Femur (tissue), 1 donor: Measurements from ENCODE around the gene ATG4A.

Source experiments
- DNase-seq: peaks from one replicate; pipeline ENCODE4 v3.0.0-alpha.2; 2017

ATG4A gene

GRCh38 chrX:108123591-108124366 is 32.2 kb downstream of the ATG4A start:
- no peak for DNase-seq

- DNase-seq = no peak
Observed at GRCh38 chrX:108126661-108127060, 35.1 kb downstream of the ATG4A start.

GRCh38 chrX:108127152-108127551 is 35.6 kb downstream of the ATG4A start:
- DNase-seq = no peak

DNA sequence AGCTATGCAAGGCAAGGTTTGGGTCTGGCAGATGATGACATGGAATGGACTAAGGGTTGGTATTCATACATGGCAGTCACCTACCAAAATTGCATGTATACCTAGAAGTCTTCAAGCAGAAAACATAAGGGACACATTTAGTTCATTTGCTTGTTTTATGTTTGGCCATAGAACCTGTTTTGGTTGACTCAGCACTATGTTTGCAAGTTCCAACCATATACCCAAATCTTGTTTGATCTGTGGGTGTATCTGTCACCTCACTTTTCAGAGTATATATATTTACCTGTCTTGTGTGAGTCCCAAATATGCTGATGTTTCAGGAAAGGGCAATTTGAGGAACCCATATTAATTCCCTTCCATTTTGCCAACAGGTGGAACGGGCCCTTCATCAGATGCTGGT is 39.3 kb downstream of the ATG4A start:
- no peak for DNase-seq

DNA sequence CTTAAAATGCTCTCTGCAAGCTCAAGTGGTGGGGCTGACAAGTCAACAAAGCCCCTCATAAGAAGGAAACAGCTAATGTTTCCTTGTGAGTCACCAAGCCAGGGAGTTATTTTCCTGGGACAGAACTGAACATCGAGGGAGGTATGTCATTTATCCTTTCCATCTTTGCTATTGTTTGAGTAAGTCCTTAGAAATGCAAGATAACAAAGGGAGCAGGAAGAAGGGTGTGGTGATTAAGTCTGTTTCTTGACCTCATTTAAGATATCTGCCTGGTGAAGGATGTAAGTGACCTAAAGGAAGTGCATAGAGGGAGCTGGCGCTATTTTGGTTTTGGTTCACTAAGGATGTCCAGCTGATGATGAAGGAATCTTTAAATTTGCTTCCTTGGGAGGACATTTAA is 39.9 kb downstream of the ATG4A start:
- DNase-seq = no peak

GRCh38 chrX:108132034-108132433 is 40.5 kb downstream of the ATG4A start:
- no peak for DNase-seq

GRCh38 chrX:108132876-108133275 is 41.3 kb downstream of the ATG4A start:
- no peak for DNase-seq

GRCh38 chrX:108134724-108135123 is 43.1 kb downstream of the ATG4A start:
- no peak for DNase-seq

DNA sequence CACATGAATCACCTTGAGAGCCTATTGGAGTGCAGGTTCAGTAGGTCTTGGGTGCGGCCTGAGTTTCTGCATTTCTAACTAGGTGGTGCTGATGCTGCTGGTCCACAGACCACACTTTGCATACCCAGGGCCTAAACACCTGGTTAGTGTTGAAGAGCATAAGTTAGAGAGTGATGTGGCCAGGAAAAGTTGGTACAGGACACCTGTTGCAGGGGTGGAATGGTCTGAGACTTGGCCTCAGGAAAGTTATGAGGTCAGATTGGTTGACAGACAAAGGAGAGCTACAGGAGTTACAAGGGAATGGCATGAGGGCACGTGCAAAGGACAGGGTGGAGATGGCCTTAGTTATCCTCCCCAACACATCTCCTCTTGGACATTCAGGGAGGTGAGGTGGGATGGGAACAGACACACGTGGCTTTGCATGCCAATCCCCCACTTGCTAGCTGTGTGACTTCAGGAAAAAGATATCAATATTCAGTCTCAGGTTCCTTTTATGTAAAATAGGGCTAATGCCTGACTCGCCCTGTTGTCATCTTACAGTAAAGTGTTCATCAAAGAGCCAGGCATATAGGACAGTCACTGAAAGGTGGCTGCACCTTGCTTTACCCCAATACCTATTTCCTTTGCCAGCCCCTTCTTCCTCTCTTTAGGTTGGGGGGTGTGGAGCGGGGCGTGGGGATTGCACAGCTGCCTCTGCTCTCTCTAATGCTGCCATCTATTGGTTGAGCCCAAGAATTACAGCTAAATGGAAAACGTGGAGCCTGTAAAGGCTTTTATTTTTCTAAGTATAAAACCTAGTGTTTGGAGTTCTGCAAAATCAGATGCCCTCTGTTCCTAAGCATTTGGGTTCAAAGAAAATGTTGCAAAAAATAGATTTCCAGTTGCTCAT is 47.5 kb downstream of the ATG4A start:
- DNase-seq = no peak

DNA sequence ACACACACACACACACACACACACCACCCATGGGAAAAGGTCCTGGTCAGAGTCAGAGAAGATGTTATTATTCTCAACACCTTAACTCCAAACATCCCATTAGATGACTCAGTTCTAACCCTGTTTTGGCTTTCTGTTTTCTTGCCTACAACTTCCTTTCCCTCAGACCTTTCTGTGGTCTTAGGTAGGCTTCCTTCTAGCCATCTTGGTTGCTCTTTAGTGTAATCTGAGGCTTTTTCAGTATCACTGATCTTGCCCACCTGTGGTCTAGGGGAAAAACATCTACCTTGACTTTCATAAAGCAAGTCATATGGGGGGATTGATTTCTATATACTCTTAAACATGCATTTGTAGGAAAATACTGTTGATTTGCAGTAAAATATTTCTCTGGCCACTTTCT is 56.9 kb downstream of the ATG4A start:
- no peak for DNase-seq

DNA sequence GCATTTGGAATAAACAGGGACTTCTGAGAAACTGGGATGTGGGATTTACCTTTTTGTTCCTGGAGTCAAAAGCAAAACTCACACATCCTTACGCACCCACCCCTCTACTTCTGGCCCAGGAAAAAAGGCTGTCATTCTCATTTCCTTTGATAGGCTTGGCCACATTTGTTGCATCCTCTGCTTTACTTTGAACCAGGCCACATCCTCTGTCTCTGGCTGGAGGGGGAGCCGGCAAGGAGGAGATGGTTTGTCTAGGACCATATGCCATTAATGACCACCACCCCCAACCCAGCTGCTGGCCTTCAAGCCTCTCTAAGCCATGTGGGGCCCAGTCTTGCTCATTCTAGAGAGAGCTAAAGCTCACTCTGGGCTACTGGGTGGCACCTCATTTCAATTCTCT is 64.5 kb downstream of the ATG4A start:
- DNase-seq = no peak

- no peak for DNase-seq
Observed at GRCh38 chrX:108156934-108157466, 65.4 kb downstream of the ATG4A start.

GRCh38 chrX:108157628-108158027 is 66.0 kb downstream of the ATG4A start:
- DNase-seq = no peak

GRCh38 chrX:108159028-108159670 is 67.6 kb downstream of the ATG4A start:
- no peak for DNase-seq

GRCh38 chrX:108160309-108160708 is 68.7 kb downstream of the ATG4A start:
- no peak for DNase-seq

DNA sequence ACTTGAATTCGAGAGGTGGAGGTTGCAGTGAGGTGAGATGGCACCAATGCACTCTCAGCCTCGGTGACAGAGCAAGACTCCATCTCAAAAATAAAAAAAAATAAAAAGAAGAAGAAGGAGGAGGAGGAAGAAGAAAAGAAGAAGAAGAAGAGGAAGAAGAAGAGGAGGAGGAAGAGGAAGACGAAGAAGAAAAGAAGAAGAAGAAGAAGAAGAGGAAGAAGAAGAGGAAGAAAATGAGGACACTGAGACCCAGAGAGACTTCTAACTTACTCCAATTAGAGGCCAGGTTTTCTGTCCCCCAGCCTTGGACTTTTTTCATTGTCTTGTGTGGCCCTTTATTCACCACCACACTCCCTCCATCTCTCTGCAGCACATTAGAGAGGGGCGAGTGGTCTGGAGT is 70.7 kb downstream of the ATG4A start:
- no peak for DNase-seq

DNA sequence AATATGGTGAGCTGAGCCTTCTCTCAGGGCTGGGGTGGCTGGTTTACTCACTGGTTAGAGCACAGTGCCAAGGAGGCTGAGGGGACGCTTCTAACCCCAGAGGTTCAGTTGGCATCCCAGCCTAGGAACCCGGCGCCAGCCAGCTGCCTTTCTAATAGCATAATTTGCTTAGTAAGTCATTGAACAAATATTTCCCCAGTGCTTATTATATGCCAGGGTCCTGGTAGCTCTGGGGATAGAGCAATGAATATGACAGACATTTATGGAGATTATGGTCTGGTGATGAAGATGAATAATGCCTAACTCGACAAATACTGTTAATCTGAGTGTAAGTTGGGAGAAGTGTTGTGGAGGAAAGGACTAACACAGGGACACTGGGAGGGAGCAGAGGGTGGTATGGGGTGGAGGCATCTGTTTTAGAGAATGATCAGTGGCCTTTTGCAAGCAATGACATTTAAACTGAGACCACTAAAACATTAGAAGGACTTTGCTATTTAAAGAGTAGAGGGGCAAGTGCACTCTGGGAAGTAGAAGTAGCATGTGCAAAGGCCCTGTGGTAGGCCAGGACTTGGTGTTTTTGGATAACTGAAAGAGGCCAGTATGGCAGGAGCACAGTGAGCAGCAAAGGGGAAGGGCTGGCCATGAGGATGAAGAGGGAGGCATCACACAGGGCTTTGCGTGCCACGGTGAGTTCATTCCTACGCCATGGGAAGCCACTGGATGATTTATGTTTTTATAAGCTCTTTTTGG is 71.9 kb downstream of the ATG4A start:
- no peak for DNase-seq

DNA sequence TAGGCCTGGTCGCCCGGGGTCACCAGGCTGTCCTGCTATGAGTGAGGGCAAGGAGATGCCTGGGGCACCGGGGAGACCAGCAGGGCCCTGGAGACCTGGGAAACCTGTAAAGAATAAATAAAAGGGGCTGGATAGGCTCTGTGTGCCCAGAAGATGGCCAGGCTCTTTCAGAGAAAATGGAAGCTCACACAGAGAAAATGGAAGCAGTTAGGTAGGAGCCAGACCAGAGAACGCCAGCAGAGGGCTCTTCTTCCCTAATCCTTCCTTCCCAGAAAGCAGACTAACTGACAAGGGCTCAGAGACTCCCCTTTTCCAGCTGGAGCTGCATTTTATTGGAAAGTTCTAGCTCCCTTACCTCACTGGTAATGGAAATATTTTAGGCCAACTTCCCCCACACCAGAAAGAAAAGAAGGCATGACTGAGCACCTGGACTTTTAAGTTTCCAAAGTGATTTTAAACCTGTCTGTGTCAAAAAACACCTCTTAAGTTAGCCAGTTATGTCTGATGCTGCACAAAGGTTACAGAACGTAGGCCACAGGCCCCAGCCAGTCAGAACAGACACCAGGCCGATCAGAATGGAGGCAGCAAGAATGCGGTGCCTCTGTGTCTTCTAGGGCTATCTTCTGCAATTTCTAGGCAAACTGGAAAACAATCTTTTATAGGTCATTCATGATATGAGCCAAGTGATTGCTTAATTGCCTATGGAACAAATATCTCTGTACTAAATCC is 74.0 kb downstream of the ATG4A start:
- DNase-seq = peak; percentile 34

DNA sequence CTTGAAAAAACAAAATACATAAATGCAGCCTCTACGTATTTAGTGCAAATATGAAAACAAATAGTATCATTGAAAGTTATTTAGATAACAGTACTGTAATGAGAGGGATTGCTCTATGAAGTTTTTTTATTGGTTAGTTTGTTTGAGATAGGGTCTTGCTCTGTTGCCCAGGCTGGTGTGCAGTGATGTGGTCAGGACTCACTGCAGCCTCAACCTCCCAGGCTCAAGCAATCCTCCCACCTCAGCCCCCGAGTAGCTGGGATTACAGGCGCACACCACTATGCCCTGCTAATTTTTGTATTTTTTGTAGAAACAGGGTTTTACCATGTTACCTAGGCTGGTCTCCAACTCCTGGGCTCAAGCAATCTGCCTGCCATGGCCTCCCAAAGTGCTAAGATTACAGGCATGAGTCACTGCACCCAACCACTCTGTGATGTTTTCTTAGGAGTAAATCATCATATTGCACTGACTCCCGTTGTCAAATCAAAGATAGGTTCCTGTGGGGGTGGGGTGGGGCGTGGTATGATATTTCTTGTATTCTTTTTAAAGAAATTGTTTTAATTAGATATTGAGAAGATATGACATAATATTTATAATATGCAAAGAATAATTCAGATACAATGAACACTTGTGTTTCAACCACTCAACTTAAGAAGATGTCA is 75.8 kb downstream of the ATG4A start:
- no peak for DNase-seq

DNA sequence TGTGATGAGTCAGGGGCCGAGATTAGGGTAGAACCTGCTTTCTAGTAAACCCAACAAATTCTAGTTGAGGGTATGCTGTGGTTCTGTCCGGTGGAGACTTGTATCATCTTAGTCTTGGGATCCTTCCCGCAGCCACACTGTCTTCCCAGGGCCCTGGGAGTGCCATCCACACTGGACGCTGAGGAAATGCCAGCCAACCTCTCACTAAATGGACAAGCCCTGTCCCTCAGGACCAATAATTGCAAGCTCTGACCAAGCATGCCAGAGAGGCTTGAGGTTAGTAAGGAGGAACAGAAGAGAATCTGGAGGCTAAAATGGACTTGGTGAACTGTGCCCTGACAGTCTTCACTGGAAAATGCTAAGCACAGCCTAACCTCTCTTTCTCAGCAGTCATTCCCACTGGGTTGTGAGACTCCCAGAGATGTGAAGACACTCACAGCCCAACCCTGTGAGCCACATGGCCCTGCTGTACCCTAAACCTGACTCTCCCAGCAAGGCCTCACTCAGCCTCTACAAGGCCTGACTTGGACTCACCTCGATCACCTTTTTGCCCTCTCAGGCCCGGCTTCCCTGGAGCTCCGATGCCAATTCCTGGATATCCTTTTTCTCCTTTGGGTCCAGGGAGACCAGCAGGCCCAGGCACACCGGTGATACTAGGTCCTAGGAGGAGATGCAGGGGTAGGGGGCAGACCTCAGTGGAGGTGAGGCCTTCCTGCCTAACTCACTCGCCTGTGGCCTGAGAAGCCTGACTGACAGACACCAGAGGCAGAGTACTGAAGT is 77.6 kb downstream of the ATG4A start:
- DNase-seq = no peak

DNA sequence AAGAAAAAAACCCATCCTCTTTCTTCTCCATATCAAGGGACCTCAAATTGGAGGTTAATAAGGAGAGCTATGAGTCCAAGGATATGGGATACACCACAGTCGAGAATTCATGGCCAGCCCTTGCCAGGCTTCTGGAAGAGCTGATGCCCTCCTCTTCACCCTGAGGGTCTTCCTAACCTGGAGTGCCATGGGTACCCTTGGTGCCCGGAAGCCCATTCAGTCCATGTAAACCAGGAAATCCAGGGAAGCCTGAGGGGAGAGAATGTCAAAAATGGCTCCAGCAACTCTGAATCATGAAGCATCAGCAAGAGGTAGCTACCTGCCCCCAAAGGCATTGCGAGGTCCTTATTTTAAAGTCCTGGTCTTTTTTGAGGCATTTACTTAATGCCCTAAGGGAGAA is 78.2 kb downstream of the ATG4A start:
- no peak for DNase-seq
